Mesenchymal stem cell (in vitro differentiated cells and primary cell): Measurements from ENCODE around the gene ZNF212.

Experiments
- DNase-seq: peaks from one replicate; pipeline ENCODE4 v3.0.0-alpha.2; 2013
- H2AFZ ChIP-seq: one replicate; pipeline ENCODE4 v1.6.1; 2013; ENCODE audit warnings: low read depth, mild to moderate bottlenecking, control low read depth, inconsistent platforms, low read length, moderate library complexity
- H2AK5ac ChIP-seq: 2 replicates; pipeline ENCODE4 v1.6.1; 2013; ENCODE audit warnings: low read length, moderate library complexity, mild to moderate bottlenecking, inconsistent platforms; ENCODE audit not compliant: severe bottlenecking
- H2BK120ac ChIP-seq: one replicate; pipeline ENCODE4 v1.6.1; 2013; ENCODE audit warnings: low read depth, mild to moderate bottlenecking, inconsistent platforms, low read length, moderate library complexity
- H2BK12ac ChIP-seq, 2 experiments: one replicate each; pipeline ENCODE4 v1.6.1; 2013; ENCODE audit warnings: inconsistent platforms in 2 of 2, low read length in 2 of 2, mild to moderate bottlenecking in 2 of 2, moderate library complexity in 2 of 2, control low read depth in 1 of 2
- H2BK15ac ChIP-seq: one replicate; pipeline ENCODE4 v1.6.1; 2013; ENCODE audit warnings: mild to moderate bottlenecking, low read depth, inconsistent platforms; ENCODE audit not compliant: poor library complexity, severe bottlenecking
- H2BK5ac ChIP-seq: 2 replicates; pipeline ENCODE4 v1.6.1; 2013; ENCODE audit warnings: low read depth, mild to moderate bottlenecking, low read length, control low read depth, inconsistent platforms; ENCODE audit not compliant: poor library complexity, severe bottlenecking
- H3K14ac ChIP-seq, 2 experiments: one replicate each; pipeline ENCODE4 v1.6.1; 2013; ENCODE audit warnings: inconsistent platforms in 2 of 2, low read length in 2 of 2, control low read depth in 1 of 2, mild to moderate bottlenecking in 1 of 2, moderate library complexity in 1 of 2
- H3K18ac ChIP-seq, 2 experiments: one replicate each; pipeline ENCODE4 v1.6.1; 2013; ENCODE audit warnings: inconsistent platforms in 2 of 2, low read length in 2 of 2, control low read depth in 1 of 2, low read depth in 1 of 2, mild to moderate bottlenecking in 1 of 2
- H3K23ac ChIP-seq, 2 experiments: one replicate each; pipeline ENCODE4 v1.6.1; 2013; ENCODE audit warnings: inconsistent platforms in 2 of 2, low read length in 2 of 2, mild to moderate bottlenecking in 2 of 2, moderate library complexity in 2 of 2, control low read depth in 1 of 2
- H3K27ac ChIP-seq: 2 replicates; pipeline ENCODE4 v1.5.1; 2013; ENCODE audit warnings: mild to moderate bottlenecking, moderate library complexity, low read length, control low read depth, inconsistent platforms; ENCODE audit not compliant: poor library complexity, severe bottlenecking
- H3K27me3 ChIP-seq, 2 experiments: 2 replicates each; pipeline versions ENCODE4 v1.6.1 to v1.7.0; 2013; ENCODE audit warnings: low read length in 2 of 2, mild to moderate bottlenecking in 2 of 2, moderate library complexity in 2 of 2, control low read depth in 1 of 2, inconsistent platforms in 1 of 2; ENCODE audit not compliant: control insufficient read depth in 1 of 2, insufficient read depth in 1 of 2
- H3K36me3 ChIP-seq, 2 experiments: 2 replicates each; pipeline versions ENCODE4 v1.6.1 to v1.7.0; 2013; ENCODE audit warnings: low read length in 2 of 2, control low read depth in 1 of 2, inconsistent platforms in 1 of 2, low read depth in 1 of 2, mild to moderate bottlenecking in 1 of 2; ENCODE audit not compliant: insufficient read depth in 2 of 2, control insufficient read depth in 1 of 2
- H3K4ac ChIP-seq, 2 experiments: one replicate each; pipeline ENCODE4 v1.6.1; 2013; ENCODE audit warnings: inconsistent platforms in 2 of 2, low read length in 2 of 2, mild to moderate bottlenecking in 2 of 2, moderate library complexity in 2 of 2, control low read depth in 1 of 2, low read depth in 1 of 2
- H3K4me1 ChIP-seq: 2 replicates; pipeline ENCODE4 v1.6.1; 2013; ENCODE audit warnings: low read depth, low read length, control low read depth; ENCODE audit not compliant: control insufficient read depth, insufficient read depth
- H3K4me2 ChIP-seq: 2 replicates; pipeline ENCODE4 v1.6.1; 2013; ENCODE audit warnings: low read length, mild to moderate bottlenecking, inconsistent platforms; ENCODE audit not compliant: poor library complexity, severe bottlenecking
- H3K4me3 ChIP-seq, 2 experiments: 2 replicates each; pipeline versions ENCODE4 v1.5.1 to v1.7.0; 2013; ENCODE audit warnings: low read length in 2 of 2, mild to moderate bottlenecking in 2 of 2, control low read depth in 1 of 2, low read depth in 1 of 2; ENCODE audit not compliant: insufficient read depth in 1 of 2
- H3K79me1 ChIP-seq: replicated peaks from 2 replicates; pipeline ENCODE4 v1.6.1; 2013; ENCODE audit warnings: mild to moderate bottlenecking, control low read depth, low read length, inconsistent platforms; ENCODE audit not compliant: poor library complexity, severe bottlenecking
- H3K9ac ChIP-seq: 2 replicates; pipeline ENCODE4 v1.7.0; 2013; ENCODE audit warnings: mild to moderate bottlenecking, low read length, moderate library complexity
- H3K9me3 ChIP-seq: 2 replicates; pipeline ENCODE4 v1.7.0; 2013; ENCODE audit warnings: mild to moderate bottlenecking, low read length; ENCODE audit not compliant: control insufficient read depth
- H4K8ac ChIP-seq: one replicate; pipeline ENCODE4 v1.6.1; 2013; ENCODE audit warnings: inconsistent platforms, mild to moderate bottlenecking, low read length, moderate library complexity
- H4K91ac ChIP-seq: one replicate; pipeline ENCODE4 v1.6.1; 2013; ENCODE audit warnings: mild to moderate bottlenecking, low read length, inconsistent platforms
- WGBS: methylation state at CpG from one replicate; pipeline ENCODE4 v1.1.7; 2013; ENCODE audit warnings: mixed read lengths; 5-methylcytosine and 5-hydroxymethylcytosine counted together

ZNF212 gene

DNA sequence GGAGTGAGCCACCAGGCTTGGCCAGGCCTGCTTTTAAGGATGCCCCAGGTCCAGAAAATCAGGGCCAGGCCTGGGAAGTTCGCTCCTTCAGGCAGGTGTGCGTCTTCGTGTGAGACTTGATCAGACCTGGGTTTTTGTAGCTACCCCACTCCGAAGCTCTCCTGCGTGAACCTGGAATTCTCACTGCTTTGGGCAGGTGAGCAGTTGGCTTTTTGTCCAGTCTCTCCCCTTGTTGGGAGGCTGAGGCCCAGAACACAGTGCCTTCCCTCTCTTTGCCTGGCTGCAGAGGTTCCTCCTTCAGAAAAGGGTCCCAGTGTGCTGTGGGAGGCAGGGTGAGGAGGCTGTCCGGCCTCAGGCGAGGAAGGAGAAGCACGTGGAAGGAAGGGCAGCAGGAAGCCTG, 49.8 kb downstream of the ZNF212 start:
- no peak overlapping the region for H2BK12ac ChIP-seq
- no peaks in the 10 kb centered on the region for H3K27me3 ChIP-seq
- no peak overlapping the region for H3K4me2 ChIP-seq
- no peaks in the 10 kb centered on the region for H3K9me3 ChIP-seq
- H3K79me1 ChIP-seq, result peaks cover 6% of the 10 kb centered on the region
- no peak for DNase-seq
- no peak overlapping the region for H2BK120ac ChIP-seq
- H2BK5ac ChIP-seq, result no peak overlapping the region
- H3K23ac ChIP-seq, result no peak overlapping the region
- H3K9ac ChIP-seq, result no peak overlapping the region
- peaks cover 10% of the 10 kb centered on the region for H3K4me1 ChIP-seq
- H3K4ac ChIP-seq, result no peak overlapping the region
- no peak overlapping the region for H3K18ac ChIP-seq
- H3K36me3 ChIP-seq, result peaks cover 48 to 60% of the 10 kb centered on the region in 2 experiments
- H4K8ac ChIP-seq, result no peak overlapping the region
- H3K27ac ChIP-seq, result no peak overlapping the region
- H3K14ac ChIP-seq, result no peak overlapping the region
- no peak overlapping the region for H2AFZ ChIP-seq
- no peak overlapping the region for H2AK5ac ChIP-seq
- no peak overlapping the region for H2BK15ac ChIP-seq
- H4K91ac ChIP-seq, result no peak overlapping the region
- no peak overlapping the region for H3K4me3 ChIP-seq
- WGBS, result 95% methylated on average over 8 of the region's 8 CpGs

DNA sequence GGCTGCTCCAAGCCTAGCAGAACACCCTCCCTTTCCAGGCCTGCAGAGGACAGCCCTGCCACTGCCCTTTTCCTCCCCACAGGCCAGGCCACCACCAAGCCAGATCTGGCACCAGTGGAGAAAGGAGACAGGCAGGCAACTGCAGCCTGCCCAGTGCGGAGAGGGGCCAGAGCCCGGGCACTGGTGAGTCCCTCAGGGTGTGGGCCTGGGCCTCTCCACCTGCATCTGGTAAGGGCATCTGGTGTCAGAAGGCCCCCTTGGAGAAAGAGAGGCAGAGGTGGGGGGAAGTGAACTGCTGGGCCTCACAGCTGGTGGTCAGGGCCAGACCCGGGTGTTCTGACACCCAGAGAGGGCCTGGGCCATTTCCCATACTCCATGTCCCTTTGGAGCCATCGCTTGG, 50.4 kb downstream of the ZNF212 start:
- no peak overlapping the region for H2AK5ac ChIP-seq
- H3K79me1 ChIP-seq, result peaks cover 6% of the 10 kb centered on the region
- WGBS, result 95% methylated on average over 4 of the region's 4 CpGs
- no peak overlapping the region for H3K9ac ChIP-seq
- no peak overlapping the region for H4K8ac ChIP-seq
- no peak overlapping the region for H3K23ac ChIP-seq
- H3K36me3 ChIP-seq, result peaks cover 53 to 61% of the 10 kb centered on the region in 2 experiments
- no peaks in the 10 kb centered on the region for H3K9me3 ChIP-seq
- no peak overlapping the region for H2BK120ac ChIP-seq
- H2BK5ac ChIP-seq, result no peak overlapping the region
- no peaks in the 10 kb centered on the region for H3K27me3 ChIP-seq
- H4K91ac ChIP-seq, result no peak overlapping the region
- H3K4me1 ChIP-seq, result peaks cover 9% of the 10 kb centered on the region
- no peak overlapping the region for H3K14ac ChIP-seq
- no peak overlapping the region for H3K4ac ChIP-seq
- H2BK12ac ChIP-seq, result no peak overlapping the region
- H3K27ac ChIP-seq, result no peak overlapping the region
- H2AFZ ChIP-seq, result no peak overlapping the region
- no peak overlapping the region for H3K4me2 ChIP-seq
- no peak overlapping the region for H3K18ac ChIP-seq
- DNase-seq, result no peak
- H3K4me3 ChIP-seq, result no peak overlapping the region
- H2BK15ac ChIP-seq, result no peak overlapping the region

DNA sequence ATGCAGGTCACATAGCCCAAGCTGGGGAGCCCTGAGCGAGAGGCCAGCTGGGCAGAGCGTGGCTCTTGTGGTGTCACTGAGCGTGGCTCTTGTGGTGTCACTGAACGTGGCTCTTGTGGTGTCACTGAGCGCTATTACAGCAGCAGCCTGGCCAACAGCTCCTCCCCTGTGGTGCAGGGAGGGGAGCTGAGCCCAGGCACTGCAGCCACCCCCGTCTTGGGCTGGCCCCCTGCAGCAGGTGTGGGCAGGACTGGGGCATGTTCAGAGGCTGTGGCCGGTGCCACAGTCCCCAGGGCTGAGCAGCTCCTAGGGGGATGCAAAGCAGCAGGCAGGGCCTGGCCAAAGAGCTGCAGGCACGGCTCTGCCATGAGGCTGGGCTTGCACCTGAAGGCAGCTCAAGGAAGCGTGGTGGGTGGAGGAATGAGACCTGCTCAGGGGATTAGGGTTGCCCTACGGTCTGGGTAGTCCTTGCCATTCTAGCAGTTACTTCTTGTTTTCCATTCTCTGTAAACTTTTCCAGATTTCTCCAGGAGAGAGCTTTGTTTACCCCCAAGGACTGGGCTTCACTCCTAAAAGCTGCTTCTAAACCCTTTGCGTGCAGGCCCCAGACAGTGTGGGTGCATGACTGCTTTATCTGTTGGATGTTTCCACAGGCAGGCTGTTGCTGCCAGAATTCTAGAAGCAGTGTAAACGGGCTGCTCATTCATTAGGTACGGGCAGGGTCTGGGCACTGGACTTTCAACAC, 51.8 kb downstream of the ZNF212 start:
- peaks cover 6% of the 10 kb centered on the region for H3K79me1 ChIP-seq
- no peak overlapping the region for H2BK120ac ChIP-seq
- no peak overlapping the region for H2BK12ac ChIP-seq
- H3K4me3 ChIP-seq, result no peak overlapping the region
- no peak overlapping the region for H3K9ac ChIP-seq
- H2BK15ac ChIP-seq, result no peak overlapping the region
- no peak overlapping the region for H2BK5ac ChIP-seq
- no peak overlapping the region for H3K27ac ChIP-seq
- no peak overlapping the region for H3K4me2 ChIP-seq
- H3K4ac ChIP-seq, result no peak overlapping the region
- no peak overlapping the region for H4K8ac ChIP-seq
- DNase-seq, result no peak
- no peaks in the 10 kb centered on the region for H3K27me3 ChIP-seq
- 88% methylated on average over 13 of the region's 13 CpGs for WGBS
- H3K9me3 ChIP-seq, result no peaks in the 10 kb centered on the region
- peaks cover 3% of the 10 kb centered on the region for H3K4me1 ChIP-seq
- H3K18ac ChIP-seq, result no peak overlapping the region
- peaks cover 66 to 74% of the 10 kb centered on the region in 2 experiments for H3K36me3 ChIP-seq
- H2AFZ ChIP-seq, result no peak overlapping the region
- no peak overlapping the region for H3K23ac ChIP-seq
- H4K91ac ChIP-seq, result no peak overlapping the region
- no peak overlapping the region for H3K14ac ChIP-seq
- H2AK5ac ChIP-seq, result no peak overlapping the region

DNA sequence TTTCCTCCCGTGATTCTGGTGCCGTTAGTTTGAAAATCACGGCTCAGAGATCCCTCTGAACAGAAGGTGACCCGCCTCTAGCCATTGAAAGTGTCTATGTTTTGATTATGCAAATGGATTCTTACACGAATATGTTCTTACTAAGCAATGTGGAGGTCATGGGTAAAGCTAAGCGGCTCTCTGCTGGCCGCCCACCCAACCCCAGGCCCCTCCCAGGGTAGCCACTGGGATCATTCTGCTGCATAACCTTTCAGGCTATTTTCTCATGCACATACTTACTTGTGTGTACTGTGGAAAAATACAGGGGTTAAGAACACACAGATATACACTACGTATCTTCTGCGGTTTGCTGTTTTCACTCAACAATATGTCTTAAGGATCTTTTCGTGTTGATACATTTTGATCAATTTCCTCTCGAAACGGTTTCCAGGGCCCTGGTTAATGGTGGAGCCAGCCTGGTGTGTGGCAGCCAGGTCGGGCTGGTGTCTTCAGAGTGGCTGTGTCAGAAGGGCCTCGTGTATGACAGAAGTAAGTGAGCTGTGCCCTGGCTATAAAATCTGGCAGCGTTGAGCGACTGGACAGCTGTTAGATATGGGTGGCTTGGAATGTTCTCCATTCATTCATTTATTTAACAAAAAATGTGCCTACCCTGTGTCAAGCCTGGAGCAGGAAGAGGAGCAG, 52.5 kb downstream of the ZNF212 start:
- WGBS, result 91% methylated on average over 12 of the region's 16 CpGs
- Histone ChIP-seq H3K9me3 (no peaks in the 10 kb centered on the region), H3K79me1 (peaks cover 6% of the 10 kb centered on the region), H3K14ac (no peak overlapping the region), H2BK12ac (no peak overlapping the region), H3K23ac (no peak overlapping the region), H2BK120ac (no peak overlapping the region), H2AK5ac (no peak overlapping the region), H3K27ac (no peak overlapping the region), H2AFZ (no peak overlapping the region), H3K18ac (no peak overlapping the region), H3K4me2 (no peak overlapping the region), H2BK15ac (no peak overlapping the region), H3K36me3 (peaks cover 71 to 79% of the 10 kb centered on the region in 2 experiments), H4K8ac (no peak overlapping the region), H3K4ac (no peak overlapping the region), H3K9ac (no peak overlapping the region), H3K27me3 (no peaks in the 10 kb centered on the region), H3K4me3 (no peak overlapping the region), H3K4me1 (peaks cover 3% of the 10 kb centered on the region), H2BK5ac (no peak overlapping the region), H4K91ac (no peak overlapping the region)
- DNase-seq, result no peak
